Transverse colon (tissue), 4 donors: ENCODE measurements around the gene ANKLE2. TPM values are rescaled to one million over a fixed set of nuclear protein-coding genes. Genes with fewer than 3 reads are reported as not detected.

Experiments used
- DNase-seq: peaks from one replicate; pipeline ENCODE4 v3.0.0-alpha.2; 2019
- H3K27ac ChIP-seq, 4 donors: fragments of 200-600 bp; sonication (generic); 2 replicates each; pipeline ENCODE4 v1.5.1; 2016 to 2018; ENCODE audit warnings: inconsistent platforms in 4 of 4
- H3K27me3 ChIP-seq: fragments of 200-600 bp; sonication (generic); 2 replicates; pipeline ENCODE4 v1.5.1; 2017; ENCODE audit warnings: inconsistent platforms
- H3K36me3 ChIP-seq, 4 donors: fragments of 200-600 bp; sonication (generic); 2 replicates each; pipeline ENCODE4 v1.5.1; 2017 to 2019; ENCODE audit warnings: inconsistent platforms in 4 of 4
- H3K4me1 ChIP-seq, 4 donors: fragments of 200-600 bp; sonication (generic); 2 replicates each; pipeline ENCODE4 v1.5.1; 2017 to 2020; ENCODE audit warnings: inconsistent platforms in 4 of 4
- H3K4me3 ChIP-seq, 4 donors: fragments of 200-600 bp; sonication (generic); 1 replicate in 1 of 4; 2 replicates in 3 of 4; pipeline versions ENCODE4 v1.5.1 to v1.6.1; 2017 to 2019; ENCODE audit warnings: inconsistent platforms in 4 of 4
- H3K9me3 ChIP-seq, 2 donors: fragments of 200-600 bp; sonication (generic); 2 replicates each; pipeline ENCODE4 v1.5.1; 2017 to 2019; ENCODE audit warnings: inconsistent platforms in 2 of 2
- CTCF ChIP-seq, 5 experiments: fragments of 200-600 bp in 3 of 5; fragments of 450-650 bp in 2 of 5; sonication (generic) in 3 of 5; IDR thresholded peaks; 1 replicate in 2 of 5; 2 replicates in 3 of 5; pipeline ENCODE4 v1.5.1; 2016 to 2017; ENCODE audit warnings: antibody characterized with exemption in 5 of 5, inconsistent platforms in 3 of 5, mild to moderate bottlenecking in 2 of 5, moderate library complexity in 1 of 5
- EP300 ChIP-seq: sonication (generic); formaldehyde crosslinking; IDR thresholded peaks from one replicate; pipeline ENCODE4 v1.6.1; 2017; ENCODE audit warnings: antibody characterized with exemption, low read depth
- POLR2A ChIP-seq: fragments of 450-650 bp; IDR thresholded peaks from one replicate; pipeline ENCODE4 v1.6.1; 2016; ENCODE audit warnings: antibody characterized with exemption, mild to moderate bottlenecking, moderate library complexity
- POLR2AphosphoS5 ChIP-seq, 3 donors: sonication (generic); formaldehyde crosslinking; IDR thresholded peaks; one replicate each; pipeline ENCODE4 v1.6.1; 2016; ENCODE audit warnings: antibody characterized with exemption in 3 of 3
- WGBS, 2 donors: methylation state at CpG; one replicate each; pipeline ENCODE4 v1.1.5; 2018; ENCODE audit warnings: low coverage in 1 of 2; 5-methylcytosine and 5-hydroxymethylcytosine counted together
- in situ Hi-C, 4 donors: fragments of 200-750 bp; cut with MboI; loops; one replicate each; pipeline versions ENCODE4 v1.15.0 to v1.15.1; 2017; ENCODE audit warnings: low sequenced_read_pairs in 3 of 4, low pct_ligation_motif_present in 1 of 4, low pct_unique_long_range_greater_than_20kb in 1 of 4
- intact Hi-C: fragments of 100-400 bp; cut with DNase I; formaldehyde crosslinking; loops from one replicate; pipeline ENCODE4 v1.15.1; 2023; ENCODE audit warnings: low total_unique reads
- total RNA-seq, 4 donors: library from RNA; depleted of rRNA; stranded (reverse); fragments of >200 nt; gene quantifications; one replicate each; pipeline ENCODE4 v1.1.0, GENCODE V29; 2016

Gene ANKLE2
- total RNA-seq, 4 donors from 2014 or later: 46.0 to 146 (median 88.6) TPM

- WGBS, 2 donors: 94 to 95% methylated on average over 9 to 12 of the region's 12 CpGs
- no peak for DNase-seq
- H3K27me3 ChIP-seq: no peaks in the 10 kb centered on the region
- no peaks in the 10 kb centered on the region for H3K4me1 ChIP-seq
- H3K36me3 ChIP-seq: peaks cover 0 to 58% (median 28%) of the 10 kb centered on the region in 4 donors
- no peak for TF ChIP-seq CTCF (IDR thresholded peaks at IDR 0.05)
- TF ChIP-seq EP300: no peak
- no peak for TF ChIP-seq POLR2AphosphoS5 (IDR thresholded peaks at IDR 0.05)
- TF ChIP-seq POLR2A: no peak
- intact Hi-C loops (no loop called here), in situ Hi-C loops (no loop called here)
- no peaks in the 10 kb centered on the region for H3K9me3 ChIP-seq
- H3K27ac ChIP-seq: no peak overlapping the region
- H3K4me3 ChIP-seq: no peak overlapping the region
Observed at GRCh38 chr12:132726386-132726785, 35.2 kb downstream of the ANKLE2 start.

GRCh38 chr12:132724506-132725241 lies 37.0 kb downstream of the ANKLE2 start:
- H3K27ac ChIP-seq: no peak overlapping the region
- 87 to 90% methylated on average over 3 to 30 of the region's 30 CpGs for WGBS, 2 donors
- no peaks in the 10 kb centered on the region for H3K9me3 ChIP-seq
- no peaks in the 10 kb centered on the region for H3K27me3 ChIP-seq
- no peaks in the 10 kb centered on the region for H3K4me1 ChIP-seq
- peaks cover 0 to 62% (median 25%) of the 10 kb centered on the region in 4 donors for H3K36me3 ChIP-seq
- TF ChIP-seq CTCF (IDR thresholded peaks at IDR 0.05) (no peak), EP300 (no peak), POLR2A (no peak)
- DNase-seq: no peak
- in situ Hi-C loops: no loop called here
- no peak overlapping the region for H3K4me3 ChIP-seq
- intact Hi-C loops: no loop called here

- Histone ChIP-seq H3K27ac (no peak overlapping the region), H3K4me3 (no peak overlapping the region), H3K27me3 (no peaks in the 10 kb centered on the region), H3K36me3 (peaks cover 0 to 59% (median 23%) of the 10 kb centered on the region in 4 donors), H3K4me1 (no peaks in the 10 kb centered on the region), H3K9me3 (no peaks in the 10 kb centered on the region)
- no peak for TF ChIP-seq POLR2AphosphoS5 (IDR thresholded peaks at IDR 0.05)
- TF ChIP-seq CTCF (IDR thresholded peaks at IDR 0.05): no peak
- TF ChIP-seq EP300: no peak
- no peak for TF ChIP-seq POLR2A
- 82 to 94% methylated on average over 2 of the region's 2 CpGs for WGBS, 2 donors
- no peak for DNase-seq
- in situ Hi-C loops (no loop called here), intact Hi-C loops (no loop called here)
Observed at GRCh38 chr12:132723764-132724140, 37.9 kb downstream of the ANKLE2 start.

- Histone ChIP-seq H3K27me3 (no peaks in the 10 kb centered on the region), H3K9me3 (no peaks in the 10 kb centered on the region), H3K4me3 (no peak overlapping the region), H3K27ac (no peak overlapping the region), H3K4me1 (no peaks in the 10 kb centered on the region), H3K36me3 (peaks cover 0 to 53% (median 21%) of the 10 kb centered on the region in 4 donors)
- DNase-seq: no peak
- intact Hi-C loops (no loop called here), in situ Hi-C loops (no loop called here)
- WGBS, 2 donors: 83 to 92% methylated on average over 2 to 30 of the region's 30 CpGs
- no peak for TF ChIP-seq EP300
- TF ChIP-seq CTCF (IDR thresholded peaks at IDR 0.05): no peak
- no peak for TF ChIP-seq POLR2A
- no peak for TF ChIP-seq POLR2AphosphoS5 (IDR thresholded peaks at IDR 0.05)
Observed at GRCh38 chr12:132723015-132723763, 38.4 kb downstream of the ANKLE2 start.
